Keratinocyte (primary cell): ENCODE results near the gene RAMACL. TPM values are rescaled to one million over a fixed set of nuclear protein-coding genes. Genes with fewer than 3 reads are reported as not detected.

Source experiments
- DNase-seq: peaks from one replicate; pipeline ENCODE4 v3.0.0-alpha.2; 2011; ENCODE audit warnings: low read depth, missing footprints, low spot score
- FAIRE-seq: peaks from 2 replicates; lab custom pipeline; 2011; peaks lifted over from hg19 to GRCh38; lab: Jason Lieb, UNC
- H2AFZ ChIP-seq: 2 replicates; pipeline ENCODE4 v1.6.0; 2012; ENCODE audit warnings: low read length, control low read depth, inconsistent platforms; ENCODE audit not compliant: control insufficient read depth
- H3K27ac ChIP-seq: 2 replicates; pipeline ENCODE4 v1.5.1; 2011; ENCODE audit warnings: low read length; ENCODE audit not compliant: control insufficient read depth, insufficient read depth
- H3K27me3 ChIP-seq: 3 replicates; pipeline ENCODE4 v1.6.0; 2011; ENCODE audit warnings: low read length; ENCODE audit not compliant: control insufficient read depth, insufficient read depth; ENCODE audit errors: extremely low read depth
- H3K36me3 ChIP-seq, 2 experiments: 2 replicates in 1 of 2; 3 replicates in 1 of 2; pipeline ENCODE4 v1.5.1; 2011; ENCODE audit warnings: low read length in 2 of 2, mild to moderate bottlenecking in 1 of 2; ENCODE audit not compliant: control insufficient read depth in 2 of 2, insufficient read depth in 2 of 2; ENCODE audit errors: extremely low read depth in 1 of 2
- H3K4me1 ChIP-seq: 3 replicates; pipeline ENCODE4 v1.5.1; 2011; ENCODE audit warnings: low read length; ENCODE audit not compliant: control insufficient read depth, insufficient read depth; ENCODE audit errors: extremely low read depth
- H3K4me2 ChIP-seq: 3 replicates; pipeline ENCODE4 v1.6.0; 2011; ENCODE audit warnings: low read depth, low read length; ENCODE audit not compliant: control insufficient read depth, insufficient read depth; ENCODE audit errors: extremely low read depth
- H3K4me3 ChIP-seq, 3 experiments: fragments of 200-600 bp in 1 of 3; sonication (generic) in 1 of 3; 2 replicates in 2 of 3; 3 replicates in 1 of 3; pipeline ENCODE4 v1.5.1; 2011 to 2016; ENCODE audit warnings: low read length in 3 of 3, mild to moderate bottlenecking in 3 of 3, control low read depth in 2 of 3, inconsistent platforms in 1 of 3, low read depth in 1 of 3, mixed read lengths in 1 of 3, mixed run types in 1 of 3, moderate library complexity in 1 of 3; ENCODE audit not compliant: control insufficient read depth in 2 of 3, insufficient read depth in 2 of 3; ENCODE audit errors: extremely low read depth in 1 of 3
- H3K79me2 ChIP-seq: 2 replicates; pipeline ENCODE4 v1.6.0; 2012; ENCODE audit warnings: low read length; ENCODE audit not compliant: control insufficient read depth, insufficient read depth
- H3K9ac ChIP-seq: 3 replicates; pipeline ENCODE4 v1.6.0; 2011; ENCODE audit warnings: low read length; ENCODE audit not compliant: control insufficient read depth, insufficient read depth; ENCODE audit errors: extremely low read depth
- H3K9me1 ChIP-seq: 3 replicates; pipeline ENCODE4 v1.6.0; 2011; ENCODE audit warnings: low read length; ENCODE audit not compliant: control insufficient read depth, insufficient read depth; ENCODE audit errors: extremely low read depth
- H3K9me3 ChIP-seq: 2 replicates; pipeline ENCODE4 v1.5.1; 2012; ENCODE audit warnings: low read depth, low read length; ENCODE audit not compliant: control insufficient read depth
- H4K20me1 ChIP-seq: 3 replicates; pipeline ENCODE4 v1.6.0; 2011; ENCODE audit warnings: low read length; ENCODE audit not compliant: control insufficient read depth, insufficient read depth; ENCODE audit errors: extremely low read depth
- EZH2 ChIP-seq: IDR thresholded peaks from one replicate; pipeline ENCODE4 v1.6.1; 2012; ENCODE audit warnings: inconsistent platforms, mild to moderate bottlenecking, low read length, moderate library complexity
- dilution Hi-C: fragments of 300-500 bp; cut with MboI; formaldehyde crosslinking; loops from one replicate; pipeline ENCODE4 v1.7.0; 2020; ENCODE audit warnings: low sequenced_read_pairs; ENCODE audit not compliant: extremely low pct_ligation_motif_present
- polyA plus RNA-seq, 5 experiments: library from polyadenylated mRNA; depleted of rRNA in 3 of 5; stranded (reverse) in 3 of 5; stranded (forward) in 1 of 5; unstranded in 1 of 5; fragments of >200 nt; gene quantifications; 1 replicate in 1 of 5; 2 replicates in 3 of 5; 3 replicates in 1 of 5; pipeline versions ENCODE4 v1.2.1 to v1.2.3, GENCODE V29; 2011 to 2012; ENCODE audit warnings: missing spikeins in 2 of 5, low read depth in 1 of 5, low replicate concordance in 1 of 5
- TF ChIP-seq, protein P1 (sequence below), 3 experiments: IDR thresholded peaks in 1 of 3; conservative IDR thresholded peaks in 1 of 3; optimal IDR thresholded peaks in 1 of 3; 2 replicates in 2 of 3; 3 replicates in 1 of 3; pipeline versions ENCODE3 to v1.5.1; 2011; ENCODE audit warnings: low read length in 3 of 3, mild to moderate bottlenecking in 3 of 3, moderate library complexity in 2 of 3, control low read depth in 1 of 3, inconsistent platforms in 1 of 3; ENCODE audit not compliant: insufficient read depth in 2 of 3; ENCODE audit errors: extremely low read depth in 1 of 3

The RAMACL gene
- polyA plus RNA-seq, 1 donor (not counting 4 experiments of a cell fraction or from before 2014, with no cell fraction given) = 5.3 TPM

DNA sequence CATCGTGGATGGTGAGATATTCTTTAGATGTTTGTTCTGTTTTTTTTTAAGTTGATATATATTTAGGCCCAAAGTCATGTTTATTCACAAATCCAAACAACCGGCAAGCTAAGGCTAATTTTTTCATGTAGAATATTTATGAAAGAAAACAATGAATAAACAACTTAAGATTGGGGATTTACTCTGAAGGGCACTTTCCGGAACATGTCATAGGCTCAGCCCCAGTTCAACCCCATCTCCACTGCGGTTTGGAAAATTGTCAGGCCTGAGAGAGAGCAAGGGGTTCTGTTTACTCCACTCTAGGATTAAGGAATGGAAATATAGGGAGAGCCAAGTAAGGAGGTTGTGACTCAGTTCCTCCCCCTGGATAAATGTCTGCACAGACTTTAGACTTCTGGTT, 22.3 kb upstream of the RAMACL start:
- Histone ChIP-seq H3K4me1 (no peaks in the 10 kb centered on the region), H3K9ac (no peak overlapping the region), H3K36me3 (no peaks in the 10 kb centered on the region), H3K4me2 (no peak overlapping the region), H3K9me1 (no peaks in the 10 kb centered on the region), H3K9me3 (no peaks in the 10 kb centered on the region), H3K4me3 (no peak overlapping the region), H3K27ac (no peak overlapping the region), H2AFZ (no peak overlapping the region), H3K79me2 (no peaks in the 10 kb centered on the region), H4K20me1 (no peaks in the 10 kb centered on the region), H3K27me3 (no peaks in the 10 kb centered on the region)
- TF ChIP-seq EZH2 = no peak
- TF ChIP-seq, protein P1, sequence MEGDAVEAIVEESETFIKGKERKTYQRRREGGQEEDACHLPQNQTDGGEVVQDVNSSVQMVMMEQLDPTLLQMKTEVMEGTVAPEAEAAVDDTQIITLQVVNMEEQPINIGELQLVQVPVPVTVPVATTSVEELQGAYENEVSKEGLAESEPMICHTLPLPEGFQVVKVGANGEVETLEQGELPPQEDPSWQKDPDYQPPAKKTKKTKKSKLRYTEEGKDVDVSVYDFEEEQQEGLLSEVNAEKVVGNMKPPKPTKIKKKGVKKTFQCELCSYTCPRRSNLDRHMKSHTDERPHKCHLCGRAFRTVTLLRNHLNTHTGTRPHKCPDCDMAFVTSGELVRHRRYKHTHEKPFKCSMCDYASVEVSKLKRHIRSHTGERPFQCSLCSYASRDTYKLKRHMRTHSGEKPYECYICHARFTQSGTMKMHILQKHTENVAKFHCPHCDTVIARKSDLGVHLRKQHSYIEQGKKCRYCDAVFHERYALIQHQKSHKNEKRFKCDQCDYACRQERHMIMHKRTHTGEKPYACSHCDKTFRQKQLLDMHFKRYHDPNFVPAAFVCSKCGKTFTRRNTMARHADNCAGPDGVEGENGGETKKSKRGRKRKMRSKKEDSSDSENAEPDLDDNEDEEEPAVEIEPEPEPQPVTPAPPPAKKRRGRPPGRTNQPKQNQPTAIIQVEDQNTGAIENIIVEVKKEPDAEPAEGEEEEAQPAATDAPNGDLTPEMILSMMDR (optimal IDR thresholded peaks at IDR 0.05 in 1 of 3, IDR thresholded peaks at IDR 0.05 in 1 of 3, conservative IDR thresholded peaks at IDR 0.05 in 1 of 3; ENCODE audit: extremely low read depth in 1 of 3, insufficient read depth in 2 of 3, low read length in 3 of 3) = no peak
- DNase-seq (no peak), FAIRE-seq (no peak)
- dilution Hi-C loops = no loop called here

- H3K9ac ChIP-seq = no peak overlapping the region
- no peaks in the 10 kb centered on the region for H3K4me1 ChIP-seq
- H3K27ac ChIP-seq = no peak overlapping the region
- peaks cover 3% of the 10 kb centered on the region for H3K27me3 ChIP-seq
- FAIRE-seq (no peak), DNase-seq (no peak)
- TF ChIP-seq, protein P1 (optimal IDR thresholded peaks at IDR 0.05 in 1 of 3, IDR thresholded peaks at IDR 0.05 in 1 of 3, conservative IDR thresholded peaks at IDR 0.05 in 1 of 3; ENCODE audit: extremely low read depth in 1 of 3, insufficient read depth in 2 of 3, low read length in 3 of 3) = no peak
- no peak for TF ChIP-seq EZH2
- peaks cover 2% of the 10 kb centered on the region for H3K79me2 ChIP-seq
- no peaks in the 10 kb centered on the region for H4K20me1 ChIP-seq
- dilution Hi-C loops = no loop called here
- H3K4me3 ChIP-seq = no peak overlapping the region
- H3K4me2 ChIP-seq = no peak overlapping the region
- H3K36me3 ChIP-seq = no peaks in the 10 kb centered on the region
- H3K9me1 ChIP-seq = no peaks in the 10 kb centered on the region
- no peaks in the 10 kb centered on the region for H3K9me3 ChIP-seq
- H2AFZ ChIP-seq = no peak overlapping the region
These were observed 19.3 kb upstream of the RAMACL start for GRCh38 chr6:166605752-166606151.
